Measurements from ENCODE around the gene CEP70. TPM values are rescaled to one million over a fixed set of nuclear protein-coding genes. Genes with fewer than 3 reads are reported as not detected.

CEP70 gene
- polyA plus RNA-seq, 2 of the 4 experiments (the other 2 are of a cell fraction) = 16.5 to 17.1 TPM

- no peak for TF ChIP-seq NPAS2 (CRISPR knock-in tag; IDR thresholded peaks at IDR 0.05; ENCODE audit: borderline replicate concordance)
These were observed 82.1 kb downstream of the CEP70 start (continued) for GRCh38 chr3:138511945-138512344.

GRCh38 chr3:138509586-138509985 is 84.5 kb downstream of the CEP70 start:
- FAIRE-seq (no peak), DNase-seq (ENCODE audit: low read depth in 1 of 2, low spot score in 1 of 2) (no peak), ATAC-seq (no peak)
- H3K9me3 ChIP-seq = no peaks in the 10 kb centered on the region
- ChIA-PET CTCF (no interaction called here), POLR2A (no interaction called here)
- TF ChIP-seq RARB (CRISPR knock-in tag; IDR thresholded peaks at IDR 0.05) (no peak), ELK1 (IDR thresholded peaks at IDR 0.05; ENCODE audit: low read depth, low read length) (no peak)
- no peaks in the 10 kb centered on the region for H3K4me1 ChIP-seq
- H3K27ac ChIP-seq = no peak overlapping the region
- no peak overlapping the region for H3K4me3 ChIP-seq
- 92% methylated on average over 2 of the region's 2 CpGs for WGBS (ENCODE audit: missing lambda C conversion rate)
- no peak overlapping the region for H3K4me2 ChIP-seq

- CTCF ChIA-PET = no interaction called here
- Histone ChIP-seq H3K27ac (no peak overlapping the region), H3K4me3 (no peak overlapping the region), H3K4me2 (no peak overlapping the region), H3K4me1 (no peaks in the 10 kb centered on the region), H3K9me3 (no peaks in the 10 kb centered on the region)
- WGBS (ENCODE audit: missing lambda C conversion rate) = 92% methylated on average over 3 of the region's 3 CpGs
- no peak for TF ChIP-seq HOXB13 (CRISPR knock-in tag; IDR thresholded peaks at IDR 0.05; ENCODE audit: low read depth)
- TF ChIP-seq CBX2 (IDR thresholded peaks at IDR 0.05; ENCODE audit: borderline replicate concordance, low read depth) = no peak
- TF ChIP-seq FOSB (CRISPR knock-in tag; IDR thresholded peaks at IDR 0.05) = no peak
- TF ChIP-seq E2F6 (IDR thresholded peaks at IDR 0.05; ENCODE audit: borderline replicate concordance, low read depth) = no peak
- no peak for TF ChIP-seq ZNF302 (CRISPR knock-in tag; IDR thresholded peaks at IDR 0.05)
- TF ChIP-seq CTCF (IDR thresholded peaks at IDR 0.05) = no peak
- no peak for TF ChIP-seq CHD4 (IDR thresholded peaks at IDR 0.05; ENCODE audit: borderline replicate concordance)
- TF ChIP-seq HEYL (CRISPR knock-in tag; IDR thresholded peaks at IDR 0.05) = no peak
- TF ChIP-seq EHMT2 (IDR thresholded peaks at IDR 0.05; ENCODE audit: low read depth) = no peak
- TF ChIP-seq HOXA7 (CRISPR knock-in tag; IDR thresholded peaks at IDR 0.05) = no peak
- no peak for TF ChIP-seq BCL3 (IDR thresholded peaks at IDR 0.05)
- TF ChIP-seq TP53 (CRISPR knock-in tag; IDR thresholded peaks at IDR 0.05) = no peak
- no peak for TF ChIP-seq CEBPB (IDR thresholded peaks at IDR 0.05)
- FAIRE-seq (no peak), ATAC-seq (no peak), DNase-seq (ENCODE audit: low read depth in 1 of 2, low spot score in 1 of 2) (no peak)
- POLR2A ChIA-PET = no interaction called here
These were observed 86.5 kb downstream of the CEP70 start for GRCh38 chr3:138507524-138507923.

- H3K4me2 ChIP-seq = no peak overlapping the region
- no peak for FAIRE-seq
- ChIA-PET POLR2A (no interaction called here), CTCF (interaction anchor here (1.7 kb wide), 1 partner anchor 20 kb away, joined by 4 read pairs; no protein-coding TSS in a partner anchor)
- no peak for DNase-seq (ENCODE audit: low read depth in 1 of 2, low spot score in 1 of 2)
- H3K27ac ChIP-seq = no peak overlapping the region
- H3K9me3 ChIP-seq = no peaks in the 10 kb centered on the region
- H3K4me3 ChIP-seq = no peak overlapping the region
- H3K4me1 ChIP-seq = peaks cover 29% of the 10 kb centered on the region
- no peak for ATAC-seq
- no peak for TF ChIP-seq HOXA7 (CRISPR knock-in tag; IDR thresholded peaks at IDR 0.05)
- no peak for TF ChIP-seq CHD2 (IDR thresholded peaks at IDR 0.05; ENCODE audit: low read length, partially characterized antibody)
- no peak for TF ChIP-seq BCL3 (IDR thresholded peaks at IDR 0.05)
- no peak for TF ChIP-seq BHLHE40 (IDR thresholded peaks at IDR 0.05; ENCODE audit: low read depth, low read length)
- TF ChIP-seq HMGXB4 (CRISPR knock-in tag; IDR thresholded peaks at IDR 0.05; ENCODE audit: borderline replicate concordance) = no peak
- TF ChIP-seq MAZ (IDR thresholded peaks at IDR 0.05; ENCODE audit: borderline replicate concordance, low read depth, low read length) = no peak
- TF ChIP-seq SMC3 (IDR thresholded peaks at IDR 0.05) = no peak
- no peak for TF ChIP-seq MYC (IDR thresholded peaks at IDR 0.05; ENCODE audit: borderline replicate concordance, low read length)
- TF ChIP-seq JUN (IDR thresholded peaks at IDR 0.05) = no peak
- no peak for TF ChIP-seq GATA3 (IDR thresholded peaks at IDR 0.05; ENCODE audit: borderline replicate concordance)
- TF ChIP-seq CEBPB (IDR thresholded peaks at IDR 0.05) = no peak
- TF ChIP-seq EHF (CRISPR knock-in tag; IDR thresholded peaks at IDR 0.05) = no peak
- TF ChIP-seq ZNF302 (CRISPR knock-in tag; IDR thresholded peaks at IDR 0.05) = no peak
- TF ChIP-seq HEYL (CRISPR knock-in tag; IDR thresholded peaks at IDR 0.05) = no peak
These were observed 95.1 kb downstream of the CEP70 start for GRCh38 chr3:138498991-138499390.
